HG03469 (cell line): ENCODE measurements around the gene LRRC15.

Source experiments
- ATAC-seq: cut with Tn5 transposase; IDR thresholded peaks from one replicate; pipeline ENCODE4 v1.9.1; 2021; ENCODE audit warnings: mild to moderate bottlenecking, moderate library complexity, moderate number of reproducible peaks; ENCODE audit not compliant: unreplicated experiment

The LRRC15 gene

DNA sequence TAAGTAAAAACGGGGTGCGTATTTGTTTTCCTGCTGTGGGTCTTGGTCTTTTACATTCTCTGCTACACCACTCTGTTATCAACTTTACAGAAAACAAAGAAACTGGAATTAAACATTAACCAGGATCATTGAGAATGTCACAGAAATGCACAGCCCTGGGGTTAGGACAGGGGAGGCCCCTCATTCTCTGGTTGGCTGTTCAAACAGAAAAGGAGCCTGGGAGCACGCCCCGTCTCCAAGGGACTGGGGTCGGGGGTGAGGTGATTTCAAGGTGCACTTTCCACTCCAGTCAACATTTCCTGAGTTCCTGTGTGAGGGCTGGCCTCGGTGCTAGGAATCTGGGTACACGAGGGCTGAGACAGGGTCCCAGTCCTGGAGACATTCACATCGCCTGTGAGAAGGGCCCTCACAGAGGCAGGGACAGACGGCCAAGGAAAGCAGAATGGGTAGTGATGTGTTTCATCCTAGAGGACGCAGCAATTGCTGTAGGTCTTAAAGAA, 48.7 kb downstream of the LRRC15 start:
- ATAC-seq: no peak

DNA sequence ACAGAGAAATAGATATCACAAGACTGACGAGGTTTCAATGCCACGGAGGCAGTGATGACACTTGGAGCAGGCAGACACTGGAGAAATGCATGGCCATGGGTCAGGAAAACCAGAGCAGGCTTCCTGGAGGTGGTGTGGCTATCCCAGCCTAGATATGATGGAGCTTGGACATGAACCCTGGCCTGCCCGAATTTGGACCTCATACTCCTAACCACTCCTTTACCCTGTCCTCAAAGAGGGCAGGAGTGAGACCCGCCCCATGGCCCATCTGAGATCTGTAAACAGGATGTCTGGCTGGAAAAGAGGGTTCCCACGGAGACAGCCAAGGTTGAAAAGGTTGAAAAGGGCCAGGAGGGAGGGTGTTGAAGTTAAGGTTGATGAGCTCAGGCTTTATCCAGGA, 49.4 kb downstream of the LRRC15 start:
- ATAC-seq: no peak

DNA sequence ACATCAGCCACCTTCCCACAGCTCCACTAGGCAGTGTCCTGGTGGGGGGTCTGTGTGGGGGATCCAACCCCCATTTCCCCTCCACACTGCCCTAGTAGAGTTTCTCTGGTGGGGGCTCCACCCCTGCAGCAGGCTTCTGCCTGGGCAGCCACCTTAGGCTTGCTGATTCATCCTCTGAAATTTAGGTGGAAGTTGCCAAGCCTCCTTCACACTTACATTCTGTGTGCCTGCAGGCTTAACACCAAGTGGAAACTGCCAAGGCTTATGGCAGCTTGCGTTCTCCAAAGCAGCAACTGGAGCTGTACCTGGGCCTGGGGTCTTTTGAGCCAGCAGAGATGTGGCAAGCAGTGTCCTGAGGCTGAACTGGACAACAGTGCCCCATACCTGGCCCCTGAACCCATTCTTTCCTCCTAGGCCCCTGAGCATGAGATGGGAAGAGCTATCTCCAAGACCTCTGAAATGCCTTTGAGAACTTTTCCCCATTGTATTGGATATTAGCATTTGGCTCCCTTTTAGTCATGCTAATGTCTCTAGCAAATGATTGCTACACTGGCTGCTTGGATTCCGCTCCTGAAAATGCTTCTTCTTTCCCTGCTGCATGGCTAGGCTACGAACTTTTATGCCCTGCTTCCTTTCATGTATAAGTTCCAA, 50.9 kb downstream of the LRRC15 start:
- ATAC-seq: no peak

DNA sequence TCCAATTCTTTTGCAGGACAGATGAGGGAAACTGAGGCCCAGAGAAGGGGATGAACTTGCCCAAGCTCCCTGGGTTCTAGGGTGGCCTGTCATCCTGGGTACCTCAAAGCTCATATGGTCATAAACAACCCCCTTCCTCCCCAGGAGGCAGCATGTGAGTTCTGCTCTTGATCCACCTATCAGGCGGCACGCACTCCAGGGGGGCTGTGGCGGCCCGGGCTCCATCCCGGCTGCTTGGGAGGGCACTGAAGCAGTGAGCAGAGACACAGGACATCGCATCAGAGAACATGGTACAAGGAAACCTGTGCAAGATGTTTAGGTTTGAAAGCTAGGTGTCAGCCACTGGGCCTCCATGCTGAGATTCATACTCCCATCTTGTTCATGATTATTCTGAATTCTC, 52.6 kb downstream of the LRRC15 start:
- ATAC-seq: no peak

DNA sequence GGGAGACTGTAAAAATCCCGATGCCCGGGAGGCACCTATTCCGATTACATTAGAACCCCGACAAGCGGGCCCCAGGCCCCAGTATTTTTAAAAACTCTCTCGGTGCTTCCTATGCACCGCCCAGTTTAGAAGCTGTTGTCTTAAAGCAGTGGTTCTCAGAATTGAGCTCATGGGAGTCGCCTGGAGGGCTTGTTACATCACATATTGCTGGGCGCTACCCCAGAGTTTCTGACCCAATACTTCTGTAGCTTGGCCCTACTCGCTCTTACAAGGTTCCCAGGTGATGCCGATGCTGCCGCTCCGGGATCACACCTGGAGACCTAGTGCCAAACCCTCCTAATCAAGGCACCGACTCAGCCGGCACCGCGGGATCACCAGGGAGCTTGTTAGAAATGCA, 53.6 kb downstream of the LRRC15 start:
- peak; percentile 8 for ATAC-seq

DNA sequence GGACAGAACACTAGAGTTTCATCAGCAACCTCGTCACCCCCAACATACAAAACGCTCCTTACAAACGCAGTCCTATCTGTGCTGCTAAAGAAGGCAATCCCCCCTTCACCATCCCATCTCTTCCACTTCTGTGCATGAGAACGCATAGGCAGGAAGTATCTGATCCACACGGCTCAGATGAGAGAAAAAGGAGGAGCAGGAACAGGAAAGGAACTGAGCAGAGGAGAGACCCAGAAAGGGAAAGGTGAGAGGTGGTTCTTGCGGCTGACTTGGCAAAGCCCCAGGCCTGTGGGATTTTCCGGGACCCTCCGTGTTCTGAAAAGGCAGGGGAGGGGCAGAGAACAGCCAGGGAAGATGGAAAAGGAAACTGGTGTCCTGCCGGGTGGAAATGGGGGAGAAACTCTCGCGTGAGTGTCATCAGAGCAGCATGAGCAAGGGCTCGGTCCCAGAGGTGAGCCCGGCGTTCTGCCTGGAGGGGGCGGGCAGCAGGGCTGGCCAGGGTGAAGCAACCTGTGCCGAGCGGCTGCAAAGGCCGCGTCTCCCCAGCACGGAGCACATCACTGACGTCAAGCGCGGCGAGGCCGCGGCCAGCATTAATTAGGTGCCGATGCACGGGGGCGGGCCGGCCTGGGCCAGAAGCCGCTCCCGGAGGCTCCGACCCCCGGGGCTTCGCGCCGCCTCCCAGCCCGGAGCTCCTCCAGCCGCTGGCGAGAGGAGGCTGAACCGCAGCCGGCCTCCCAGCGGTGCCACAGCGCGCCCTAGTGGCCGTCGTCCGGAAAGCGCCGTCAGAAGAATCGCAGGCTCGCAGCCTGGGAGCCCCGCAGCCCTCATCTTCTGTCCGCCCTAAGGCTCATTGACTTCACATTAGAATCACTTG, 54.2 kb downstream of the LRRC15 start:
- ATAC-seq: peak; percentile 64

DNA sequence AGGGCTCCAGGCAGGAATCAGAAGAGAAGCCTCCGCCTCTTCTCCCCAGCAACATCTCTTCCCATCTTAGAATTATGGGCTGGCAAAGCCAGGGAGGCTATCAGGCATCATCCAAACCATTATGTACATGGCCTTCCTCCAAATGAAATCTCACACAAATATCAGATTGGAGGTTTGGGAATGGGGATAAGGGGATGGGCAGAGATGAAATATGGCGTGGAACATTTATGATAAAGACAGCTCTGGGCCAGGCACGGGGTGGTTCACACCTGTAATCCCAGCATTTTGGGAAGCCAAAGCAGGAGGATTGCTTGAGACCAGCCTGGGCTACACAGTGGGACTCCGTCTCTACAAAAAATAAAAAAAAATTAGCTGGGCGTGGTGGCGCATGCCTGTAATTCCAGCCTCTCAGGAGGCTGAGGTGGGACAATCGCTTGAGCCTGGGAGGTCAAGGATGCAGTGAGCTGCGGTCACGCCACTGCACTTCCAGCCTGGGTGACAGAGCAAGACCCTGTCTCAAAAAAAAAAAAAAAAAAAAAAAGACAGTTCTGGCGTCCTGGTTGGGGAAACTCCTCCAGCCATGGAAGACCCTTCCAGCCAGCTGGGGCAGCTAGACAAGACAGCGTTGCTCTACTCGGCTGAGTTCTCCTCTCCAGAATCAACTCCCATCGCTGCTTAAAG, 55.0 kb downstream of the LRRC15 start:
- no peak for ATAC-seq

DNA sequence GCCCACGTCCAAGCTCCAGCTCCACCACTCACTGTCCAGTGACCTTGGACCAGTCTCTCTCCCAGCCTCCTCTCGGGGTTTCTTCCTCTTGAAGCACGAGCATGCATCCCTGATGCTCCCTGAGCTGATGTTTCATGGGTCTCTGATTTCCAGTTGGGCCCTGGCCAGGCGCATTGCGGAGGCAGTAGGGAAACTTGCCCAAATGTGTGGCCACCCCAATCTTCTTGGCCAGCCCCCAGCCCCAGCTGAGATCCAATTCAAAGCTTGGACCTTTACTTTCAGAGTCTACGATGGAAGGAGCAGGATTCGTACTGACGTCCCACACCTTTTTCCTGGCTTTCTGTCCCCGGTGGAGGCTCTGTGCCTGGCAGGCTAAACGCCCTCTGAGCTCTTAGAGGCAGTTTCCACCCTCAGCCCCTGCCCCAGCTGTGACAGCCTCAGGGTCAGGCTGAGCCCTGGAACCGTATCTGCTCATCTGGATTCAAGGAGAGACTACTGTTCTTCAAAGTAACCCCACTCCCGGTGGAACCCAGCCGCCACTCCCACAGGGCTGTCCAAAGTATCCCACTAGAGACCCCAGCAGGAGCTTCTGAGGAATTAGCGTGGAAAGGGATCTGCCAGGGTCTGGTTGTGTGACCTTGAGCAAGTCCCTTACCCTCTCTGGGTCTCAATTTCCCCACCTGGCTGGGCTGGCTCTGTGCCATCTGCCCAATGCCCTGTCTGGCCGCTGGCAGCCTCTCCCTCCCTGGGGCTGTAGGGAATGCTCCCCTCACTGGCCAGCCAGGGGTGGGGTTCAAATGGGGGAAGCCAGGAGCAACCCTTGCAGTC, 55.8 kb downstream of the LRRC15 start:
- no peak for ATAC-seq

DNA sequence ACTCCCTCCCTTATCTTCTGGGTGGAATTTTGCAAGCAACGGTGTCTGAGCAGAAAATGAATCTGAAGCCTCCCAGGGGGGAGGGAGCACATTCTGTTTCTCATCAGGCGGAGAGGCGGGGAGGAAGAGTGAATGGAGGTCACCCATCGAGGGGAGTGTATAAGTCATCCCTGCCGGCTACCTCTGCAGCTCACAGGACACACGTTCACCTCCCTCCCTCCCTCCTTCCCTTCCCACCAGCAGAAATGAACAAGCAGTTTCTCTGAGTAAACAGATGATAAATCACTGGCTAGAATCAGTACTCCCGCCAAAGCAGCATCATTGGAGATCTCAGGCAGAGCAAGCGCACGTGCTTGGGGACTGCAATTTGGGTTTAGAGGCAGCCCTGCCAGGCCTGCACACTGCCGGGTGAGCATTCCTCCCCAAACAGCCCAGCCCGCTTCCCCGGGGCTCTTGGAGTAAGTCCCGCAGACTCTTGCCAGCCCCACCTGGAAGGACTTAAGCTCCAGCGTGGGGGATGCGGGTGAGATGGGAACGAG, 56.7 kb downstream of the LRRC15 start:
- no peak for ATAC-seq

DNA sequence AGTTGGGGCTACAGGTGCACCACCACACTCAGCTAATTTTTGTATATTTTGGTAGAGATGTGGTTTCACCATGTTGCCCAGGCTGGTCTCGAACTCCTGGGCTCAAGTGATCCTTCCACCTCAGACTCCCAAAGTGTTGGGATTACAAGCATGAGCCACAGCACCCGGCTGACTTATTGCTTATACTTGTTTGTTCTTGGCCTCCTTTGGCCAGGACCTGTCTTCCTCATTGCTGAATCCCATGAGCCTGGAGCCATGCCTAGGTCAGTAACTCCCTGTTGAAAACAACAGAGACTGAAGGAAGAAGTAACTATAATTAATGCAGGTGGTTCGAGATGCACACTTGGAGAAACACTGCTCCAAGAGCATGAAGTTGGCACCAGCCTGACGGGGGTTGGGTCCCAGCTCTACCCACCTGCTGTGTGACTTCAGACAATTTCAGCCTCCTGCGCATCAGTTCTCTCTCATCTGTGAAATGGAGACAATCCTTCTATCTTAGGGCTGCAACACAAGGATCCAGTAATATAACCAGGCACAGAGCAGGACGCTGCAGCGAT, 57.3 kb downstream of the LRRC15 start:
- no peak for ATAC-seq

DNA sequence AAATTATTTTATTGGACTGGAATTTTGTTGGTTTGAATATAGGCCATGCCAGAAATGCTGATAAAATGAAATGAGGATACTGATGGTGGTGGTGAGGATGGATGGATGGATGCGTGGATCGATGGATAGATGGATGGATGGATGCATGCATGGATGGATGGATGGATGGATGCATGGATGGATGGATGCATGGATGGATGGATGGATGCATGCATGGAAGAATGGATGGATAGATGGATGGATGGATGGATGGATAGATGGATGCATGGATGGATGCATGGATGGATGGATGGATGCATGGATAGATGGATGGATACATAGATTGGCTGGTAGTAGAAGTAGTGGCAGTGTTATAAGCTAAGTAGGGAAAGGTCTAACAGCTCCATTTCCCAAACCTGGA, 58.5 kb downstream of the LRRC15 start:
- ATAC-seq: no peak

DNA sequence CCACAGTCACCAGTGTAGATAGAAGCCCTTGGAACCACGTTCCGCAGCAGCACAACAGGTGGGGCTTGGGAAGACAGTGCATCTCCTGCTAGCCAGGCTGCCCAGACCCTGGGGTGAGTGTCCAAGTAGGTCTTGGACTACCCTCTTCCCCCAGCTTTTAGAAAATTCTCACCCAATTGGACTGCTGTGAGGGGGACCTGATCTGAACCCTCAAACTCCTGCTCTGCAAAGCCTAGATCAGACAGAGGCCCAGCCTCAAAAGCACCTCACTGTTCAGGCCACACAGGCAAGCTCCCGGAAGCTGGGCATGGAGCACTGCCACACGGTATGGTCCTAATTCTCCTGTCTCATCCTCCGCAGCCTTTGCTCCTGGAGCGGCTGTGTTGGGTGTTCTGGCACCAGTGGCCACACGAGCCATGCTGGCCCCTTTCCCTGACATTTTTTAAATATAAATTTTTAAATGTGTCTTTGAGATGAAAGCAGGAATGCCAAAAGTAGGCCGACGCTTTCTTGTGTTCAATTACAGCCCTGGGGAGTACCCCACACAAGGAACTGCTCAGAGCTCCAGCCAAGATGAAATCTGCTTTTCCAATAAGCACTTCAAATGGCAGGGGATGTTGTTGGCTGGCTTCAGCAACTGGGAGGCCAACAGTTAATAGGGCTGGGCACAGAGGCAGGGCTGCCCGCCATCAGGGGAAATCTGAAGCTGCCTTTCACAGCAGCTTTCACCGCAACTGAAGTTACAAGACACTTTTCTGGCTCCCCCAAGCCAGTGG, 59.3 kb downstream of the LRRC15 start:
- ATAC-seq: no peak

DNA sequence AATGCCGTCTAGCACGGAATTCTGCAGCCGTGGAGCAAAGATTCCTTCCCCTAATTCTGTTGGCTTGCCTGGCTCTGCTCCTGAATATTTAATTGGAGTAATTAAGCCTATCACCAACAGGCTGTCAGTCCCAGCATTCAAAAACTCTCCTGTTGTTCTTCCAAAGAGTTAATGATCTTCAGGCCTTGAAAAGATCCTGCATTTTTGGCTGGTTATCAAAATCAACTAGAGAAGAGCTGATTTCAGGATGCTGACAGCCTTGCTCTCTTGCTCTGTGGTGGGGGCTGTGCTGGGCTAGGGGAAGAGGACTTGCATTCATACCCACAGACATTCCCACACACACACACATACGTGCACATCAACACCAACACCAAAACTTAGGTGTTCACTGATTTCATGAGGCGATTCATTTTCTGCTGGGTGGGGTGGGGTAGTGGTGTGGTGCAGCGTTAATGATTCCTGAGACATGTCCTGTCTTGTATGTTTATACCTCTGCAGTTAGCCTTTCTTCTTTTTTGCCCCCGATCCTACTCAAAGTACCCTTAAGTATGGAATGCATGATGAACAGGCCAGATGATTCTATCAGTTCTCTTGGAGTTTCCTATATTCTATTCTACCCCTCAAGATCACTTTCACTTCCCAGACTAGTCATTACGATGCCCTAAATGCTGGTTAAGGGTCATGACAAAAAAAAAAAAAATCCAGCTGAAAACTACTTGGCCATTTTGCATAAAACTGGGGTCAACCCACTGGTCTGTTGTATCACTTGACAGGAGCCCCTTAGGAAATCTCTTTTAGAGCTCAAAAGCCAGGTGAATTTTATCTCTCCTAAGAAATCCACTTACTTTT, 60.7 kb downstream of the LRRC15 start:
- no peak for ATAC-seq

DNA sequence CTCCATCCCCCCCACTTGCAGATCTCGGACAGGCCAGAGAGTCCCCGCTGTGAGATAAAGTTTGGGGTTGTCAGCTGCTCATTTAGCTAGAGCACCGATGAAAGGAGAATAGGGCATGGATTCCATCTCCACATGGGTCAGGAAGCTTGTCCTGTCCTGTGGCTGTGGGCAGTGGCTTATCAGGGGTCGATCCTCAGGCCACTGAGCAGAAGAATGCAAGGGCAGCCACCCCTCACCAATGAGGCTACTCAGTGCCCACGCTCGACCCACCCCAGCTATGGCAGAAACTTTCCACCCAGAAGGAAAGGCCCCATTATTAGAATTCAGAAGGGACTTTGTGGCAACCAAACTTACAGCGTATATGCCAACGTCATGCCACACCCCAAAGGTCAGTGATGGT, 61.7 kb downstream of the LRRC15 start:
- no peak for ATAC-seq

DNA sequence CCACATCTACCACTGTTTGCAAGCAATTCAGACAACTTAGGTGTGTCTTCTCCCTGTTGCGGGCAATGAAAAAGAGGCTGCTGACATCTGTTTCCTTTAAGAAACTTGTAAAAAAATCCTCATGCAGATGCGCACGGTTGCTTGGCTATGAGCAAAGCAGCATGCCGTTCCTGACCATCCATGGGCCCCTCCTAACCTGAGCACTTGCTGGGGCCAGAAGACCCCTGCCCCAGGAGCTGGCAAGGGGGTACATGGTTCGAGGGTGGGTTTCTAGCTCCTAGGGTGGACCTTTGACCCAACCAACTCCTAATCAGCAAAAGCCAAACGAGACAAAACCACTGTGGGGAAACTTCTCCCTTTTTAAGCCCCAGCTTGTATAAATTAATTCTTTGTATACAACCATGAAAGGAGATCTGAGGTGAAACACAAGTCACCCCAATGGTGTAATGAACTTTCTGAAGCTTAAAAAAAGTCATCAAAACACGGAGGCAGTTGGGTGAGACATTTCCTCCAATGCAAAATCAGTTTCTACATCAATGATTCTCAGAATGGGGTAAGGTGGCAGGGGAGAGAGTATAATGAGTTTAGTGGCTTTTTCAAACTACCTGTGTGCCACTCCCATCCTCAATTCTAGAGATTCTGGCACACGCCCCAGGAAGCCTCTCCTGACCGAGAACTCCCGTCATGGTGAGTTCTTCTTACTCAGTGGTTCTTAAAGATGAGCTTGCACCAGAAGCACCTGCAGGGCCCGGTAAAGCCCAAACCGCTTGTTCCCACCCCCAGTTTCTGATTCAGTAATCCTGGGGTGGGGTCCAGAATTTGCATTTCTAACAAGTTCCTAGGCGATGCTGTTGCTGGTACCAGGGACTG, 62.5 kb downstream of the LRRC15 start:
- peak; percentile 40 for ATAC-seq

DNA sequence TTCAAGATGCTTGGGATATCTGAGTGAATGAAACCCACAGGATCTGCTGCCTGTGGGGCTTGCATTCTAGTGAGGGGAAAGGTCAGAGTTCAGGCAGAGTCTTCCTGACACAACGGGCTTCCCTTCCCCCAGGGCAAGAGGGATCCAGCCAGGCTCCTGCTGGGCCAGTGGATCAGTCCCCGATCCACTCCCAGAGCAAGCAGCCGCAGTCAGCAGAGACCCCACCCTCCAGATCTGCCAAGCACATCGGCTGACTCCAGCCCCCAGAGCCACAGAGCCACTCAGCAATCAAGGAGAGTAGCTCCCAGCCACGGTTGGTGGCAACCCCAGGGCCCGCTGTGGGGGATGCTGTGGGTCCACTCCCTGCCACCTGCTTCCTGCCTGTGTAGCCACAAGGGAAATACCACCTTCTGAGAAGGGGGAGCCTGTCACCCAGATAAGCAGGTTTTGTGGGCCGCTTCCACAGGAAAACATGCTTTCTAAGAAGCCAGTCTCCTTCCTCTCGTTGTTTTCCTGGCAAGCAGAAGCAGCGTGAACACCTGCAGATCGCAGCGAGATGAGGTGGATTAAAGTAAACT, 63.3 kb downstream of the LRRC15 start:
- ATAC-seq: no peak
